Umbilical cord (tissue), 2 donors: ENCODE results near the gene PPP2R2C. TPM values are rescaled to one million over a fixed set of nuclear protein-coding genes. Genes with fewer than 3 reads are reported as not detected.

Experiments used
- DNase-seq: peaks from one replicate; pipeline ENCODE4 v3.0.0-alpha.2; 2015; ENCODE audit warnings: low spot score
- total RNA-seq: library from RNA; depleted of rRNA; stranded (reverse); fragments of >200 nt; gene quantifications from one replicate; pipeline ENCODE4 v1.2.3, GENCODE V29; 2014; ENCODE audit warnings: low replicate concordance; ENCODE audit not compliant: insufficient read depth

The PPP2R2C gene
- total RNA-seq, 1 donor from 2014 or later: 2.9 TPM

GRCh38 chr4:6426571-6427438 lies 45.6 kb downstream of the PPP2R2C start:
- DNase-seq: no peak

GRCh38 chr4:6425911-6426310 lies 46.5 kb downstream of the PPP2R2C start:
- no peak for DNase-seq

GRCh38 chr4:6425336-6425735 lies 47.1 kb downstream of the PPP2R2C start:
- DNase-seq: no peak

GRCh38 chr4:6424425-6424824 lies 48.0 kb downstream of the PPP2R2C start:
- no peak for DNase-seq

- no peak for DNase-seq
These were observed 48.8 kb downstream of the PPP2R2C start for GRCh38 chr4:6423575-6423974.

GRCh38 chr4:6422866-6423265 lies 49.5 kb downstream of the PPP2R2C start:
- DNase-seq: no peak

- DNase-seq: no peak
These were observed 50.3 kb downstream of the PPP2R2C start for GRCh38 chr4:6422105-6422504.

- no peak for DNase-seq
These were observed 51.0 kb downstream of the PPP2R2C start for GRCh38 chr4:6421397-6421796.

GRCh38 chr4:6420972-6421371 lies 51.4 kb downstream of the PPP2R2C start:
- DNase-seq: no peak

- DNase-seq: no peak
These were observed 52.4 kb downstream of the PPP2R2C start for GRCh38 chr4:6420036-6420435.

- no peak for DNase-seq
These were observed 52.9 kb downstream of the PPP2R2C start for GRCh38 chr4:6419452-6420028.

GRCh38 chr4:6418193-6418755 lies 54.1 kb downstream of the PPP2R2C start:
- no peak for DNase-seq

GRCh38 chr4:6417516-6418050 lies 54.8 kb downstream of the PPP2R2C start:
- no peak for DNase-seq

GRCh38 chr4:6416518-6417286 lies 55.7 kb downstream of the PPP2R2C start:
- DNase-seq: no peak

GRCh38 chr4:6415031-6415705 lies 57.2 kb downstream of the PPP2R2C start:
- no peak for DNase-seq

- no peak for DNase-seq
These were observed 57.8 kb downstream of the PPP2R2C start for GRCh38 chr4:6414578-6414977.

- DNase-seq: no peak
These were observed 61.8 kb downstream of the PPP2R2C start for GRCh38 chr4:6410664-6411063.

GRCh38 chr4:6410068-6410467 lies 62.3 kb downstream of the PPP2R2C start:
- DNase-seq: no peak

GRCh38 chr4:6409381-6409780 lies 63.0 kb downstream of the PPP2R2C start:
- DNase-seq: no peak

- DNase-seq: no peak
These were observed 64.2 kb downstream of the PPP2R2C start for GRCh38 chr4:6408263-6408662.

- DNase-seq: no peak
These were observed 67.1 kb downstream of the PPP2R2C start for GRCh38 chr4:6405397-6405706.
